Smooth muscle cell of bladder (primary cell): ENCODE results near the gene RPL27. TPM values are rescaled to one million over a fixed set of nuclear protein-coding genes. Genes with fewer than 3 reads are reported as not detected.

Experiments
- total RNA-seq: library from RNA; depleted of rRNA; stranded (reverse); fragments of >200 nt; gene quantifications from 2 replicates; pipeline ENCODE4 v1.2.3, GENCODE V29; 2014

Gene RPL27
- 1,624 and 1,964 TPM in 2 replicates for total RNA-seq

DNA sequence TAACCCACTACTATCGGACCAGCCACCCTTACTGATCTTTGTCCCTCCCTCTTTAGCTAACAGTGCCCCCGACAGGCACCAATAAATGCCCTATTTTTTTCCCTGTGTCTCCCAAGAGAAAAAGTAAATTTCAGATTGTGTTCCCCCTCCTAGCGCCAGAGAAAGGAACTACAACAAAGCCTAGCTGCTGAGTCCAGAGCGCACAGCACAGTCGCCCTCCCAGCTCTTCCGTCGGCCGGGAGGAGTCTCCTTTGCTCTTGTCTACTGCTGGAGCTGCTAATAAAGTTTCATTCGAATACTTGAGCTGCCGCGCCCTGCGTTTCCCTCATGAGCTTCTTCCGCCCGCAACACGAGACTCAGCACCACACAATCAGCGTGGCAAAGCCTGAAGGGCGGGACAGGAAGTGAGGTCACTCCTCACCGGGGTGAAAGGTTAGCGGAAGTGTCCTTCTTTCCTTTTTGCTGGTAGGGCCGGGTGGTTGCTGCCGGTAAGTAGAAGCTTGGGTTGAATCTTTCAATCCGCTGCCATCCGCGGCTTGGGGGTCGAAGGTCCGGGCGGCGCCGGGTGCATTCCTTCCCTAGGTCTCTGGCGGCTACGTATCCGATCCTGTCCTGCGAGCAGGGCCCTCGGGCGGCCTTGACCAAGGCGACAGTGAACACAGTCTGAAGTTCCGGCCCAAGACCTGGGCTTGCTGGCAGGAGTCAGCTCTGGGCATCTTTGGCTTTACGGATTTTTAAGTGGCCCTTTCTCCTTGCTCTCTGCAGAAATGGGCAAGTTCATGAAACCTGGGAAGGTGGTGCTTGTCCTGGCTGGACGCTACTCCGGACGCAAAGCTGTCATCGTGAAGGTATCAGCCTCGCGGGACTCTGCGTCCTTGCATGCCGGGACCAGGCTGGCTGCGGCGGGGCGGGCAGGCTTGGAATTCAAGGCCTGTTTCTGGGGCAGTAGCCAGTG, at the start of gene RPL27:
Gene RPL27, plus strand, starts transcription at position 436 of the 955 bp plus-strand sequence. Its CDS starts 332 bp downstream, at position 768.

DNA sequence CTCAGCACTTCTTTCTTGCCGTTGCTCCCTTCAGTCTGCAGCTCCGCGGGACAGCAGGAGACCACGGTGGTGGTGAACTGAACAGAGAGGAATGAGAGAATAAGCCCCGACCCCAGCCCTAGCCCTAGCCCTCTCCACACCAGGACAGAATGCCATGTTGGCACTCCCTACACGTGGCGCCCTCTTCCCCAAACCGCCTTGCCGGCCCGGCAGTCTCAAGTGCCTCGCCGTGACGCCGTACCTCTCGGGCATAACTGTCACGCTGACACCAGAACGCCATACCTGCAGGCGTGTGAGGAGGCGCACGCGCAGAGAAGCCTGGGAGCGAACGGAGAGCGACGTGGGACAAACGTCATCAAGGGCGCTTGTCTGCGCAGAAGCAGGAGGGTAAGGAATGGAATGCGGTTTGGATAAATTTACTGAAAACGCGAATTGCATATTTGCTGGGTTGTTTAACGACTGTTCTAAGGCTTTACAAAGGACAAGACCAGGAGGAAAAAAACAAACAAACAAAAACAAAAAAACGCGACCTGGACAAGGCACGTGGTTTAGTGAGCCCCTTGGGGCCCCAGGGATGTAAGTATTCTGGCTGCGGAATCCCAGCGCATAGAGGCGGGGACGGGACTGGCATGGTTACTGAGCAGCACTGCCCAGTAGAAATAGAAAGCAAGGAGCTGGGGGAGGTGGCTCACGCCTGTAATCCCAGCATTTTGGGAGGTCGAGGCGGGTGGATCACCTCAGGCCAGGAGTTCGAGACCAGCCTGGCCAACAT, 33.9 kb upstream of the RPL27 start, which contains the start of gene AARSD1:
Gene AARSD1, minus strand, starts transcription at position 294 of the 772 bp plus-strand sequence. Its CDS starts 14 bp downstream, at position 280.

DNA sequence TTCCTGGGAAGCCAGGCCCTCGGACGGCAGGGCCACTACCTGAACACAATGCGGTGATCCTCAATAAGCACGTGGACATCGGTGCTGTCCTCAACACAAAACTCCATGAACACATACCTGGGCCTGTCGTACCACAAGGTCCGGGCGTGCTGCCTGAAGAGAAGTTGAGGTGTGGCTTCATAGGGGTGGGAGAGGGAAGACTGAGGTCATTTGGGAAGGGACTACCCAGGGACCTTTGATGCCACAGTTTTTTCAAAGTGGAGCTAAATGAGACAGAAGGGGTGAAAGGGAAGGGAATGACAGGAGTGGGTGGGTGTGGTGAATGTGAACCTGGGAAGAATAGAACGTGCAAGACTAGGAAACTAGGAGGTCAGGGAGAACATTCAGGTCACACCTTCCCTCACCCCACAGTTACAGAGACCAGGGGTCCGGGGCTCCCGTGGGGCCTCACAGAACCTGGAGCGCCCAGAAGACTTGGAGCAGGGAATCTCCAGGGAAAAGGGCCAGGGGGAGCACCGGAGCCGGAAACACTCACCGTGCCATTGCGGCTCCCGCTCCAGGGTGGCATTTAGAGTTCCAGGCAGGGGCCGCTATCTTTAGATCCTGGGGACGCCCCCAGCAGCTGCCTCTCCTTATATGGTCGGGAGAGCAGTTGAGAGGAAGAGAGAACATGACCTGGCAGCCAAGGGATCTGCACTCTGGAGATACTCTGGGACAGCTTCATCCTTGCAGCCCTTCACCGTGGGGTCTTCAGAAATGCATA, 18.5 kb upstream of the RPL27 start, which contains the start of gene PTGES3L:
Gene PTGES3L, minus strand, starts transcription at position 570 of the 763 bp plus-strand sequence. Its CDS starts 27 bp downstream, at position 543.

DNA sequence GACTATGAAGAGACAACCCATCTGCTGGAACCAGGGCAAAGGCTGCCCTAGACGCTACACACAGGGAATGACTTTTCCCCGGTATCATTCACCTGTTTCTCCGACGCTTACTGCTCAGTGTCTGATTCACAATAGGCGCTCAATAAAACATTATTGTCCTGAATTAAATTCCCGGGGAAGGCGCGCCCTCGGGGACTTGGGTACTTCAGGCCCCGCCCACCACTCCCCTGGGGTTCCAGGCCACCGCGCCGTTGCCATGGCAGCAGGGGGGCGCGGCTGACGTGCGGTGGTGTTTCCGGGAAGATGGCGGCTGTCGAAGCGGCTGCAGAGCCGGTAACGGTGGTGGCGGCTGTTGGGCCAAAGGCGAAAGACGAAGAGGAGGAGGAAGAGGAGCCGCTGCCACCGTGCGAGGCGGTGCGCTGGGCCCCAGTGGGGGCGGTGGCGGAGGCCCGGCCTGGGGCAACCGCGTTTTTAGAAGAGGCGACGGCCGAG, 17.9 kb upstream of the RPL27 start, which contains the start of gene RUNDC1:
Gene RUNDC1, plus strand, starts transcription at position 292 of the 492 bp plus-strand sequence. Its CDS starts 12 bp downstream, at position 304.

DNA sequence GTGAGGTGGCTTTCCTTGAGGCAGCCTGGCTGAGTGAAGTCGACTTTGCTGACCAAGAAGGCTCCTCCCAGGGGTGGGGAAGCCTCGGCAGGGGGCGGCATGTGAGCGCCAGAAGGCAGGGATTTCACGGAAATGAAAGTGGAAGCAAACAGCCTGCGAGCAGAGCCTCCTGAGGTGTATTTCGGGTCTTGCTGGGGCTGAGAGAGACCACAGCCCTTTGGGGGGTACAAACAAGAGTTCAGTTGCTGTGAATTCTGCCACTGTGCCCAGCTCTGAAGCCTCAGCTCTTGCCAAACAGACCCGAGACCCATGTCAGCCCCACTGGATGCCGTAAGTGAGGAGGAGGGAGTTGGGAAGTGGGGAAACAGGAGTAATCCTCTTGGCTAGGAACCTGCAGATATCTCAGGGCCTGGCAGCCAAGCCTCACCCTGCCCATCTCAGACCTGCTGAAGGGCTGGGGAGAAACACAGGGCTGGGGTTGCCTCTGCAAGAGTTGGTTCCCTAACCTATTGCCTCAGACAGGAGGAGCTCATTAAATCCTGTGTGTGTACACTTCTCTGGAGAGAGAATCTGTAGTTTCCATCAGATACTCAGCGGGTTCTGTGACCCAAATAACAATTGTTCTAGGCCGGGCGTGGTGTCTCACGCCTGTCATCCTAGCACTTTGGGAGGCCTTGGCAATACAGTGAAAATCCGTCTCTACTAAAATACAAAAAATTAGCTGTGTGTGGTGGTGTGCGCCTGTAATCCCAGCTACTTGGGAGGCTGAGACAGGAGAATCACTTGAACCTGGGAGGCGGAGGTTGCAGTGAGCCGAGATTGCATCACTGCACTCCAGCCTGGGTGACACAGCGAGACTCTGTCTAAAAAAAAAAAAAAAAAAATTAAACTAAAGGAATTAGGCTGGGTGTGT, 8.7 kb downstream of the RPL27 start, which contains the start of gene IFI35:
Gene IFI35, plus strand, starts transcription at position 146 of the 913 bp plus-strand sequence. Its CDS starts 164 bp downstream, at position 310.

DNA sequence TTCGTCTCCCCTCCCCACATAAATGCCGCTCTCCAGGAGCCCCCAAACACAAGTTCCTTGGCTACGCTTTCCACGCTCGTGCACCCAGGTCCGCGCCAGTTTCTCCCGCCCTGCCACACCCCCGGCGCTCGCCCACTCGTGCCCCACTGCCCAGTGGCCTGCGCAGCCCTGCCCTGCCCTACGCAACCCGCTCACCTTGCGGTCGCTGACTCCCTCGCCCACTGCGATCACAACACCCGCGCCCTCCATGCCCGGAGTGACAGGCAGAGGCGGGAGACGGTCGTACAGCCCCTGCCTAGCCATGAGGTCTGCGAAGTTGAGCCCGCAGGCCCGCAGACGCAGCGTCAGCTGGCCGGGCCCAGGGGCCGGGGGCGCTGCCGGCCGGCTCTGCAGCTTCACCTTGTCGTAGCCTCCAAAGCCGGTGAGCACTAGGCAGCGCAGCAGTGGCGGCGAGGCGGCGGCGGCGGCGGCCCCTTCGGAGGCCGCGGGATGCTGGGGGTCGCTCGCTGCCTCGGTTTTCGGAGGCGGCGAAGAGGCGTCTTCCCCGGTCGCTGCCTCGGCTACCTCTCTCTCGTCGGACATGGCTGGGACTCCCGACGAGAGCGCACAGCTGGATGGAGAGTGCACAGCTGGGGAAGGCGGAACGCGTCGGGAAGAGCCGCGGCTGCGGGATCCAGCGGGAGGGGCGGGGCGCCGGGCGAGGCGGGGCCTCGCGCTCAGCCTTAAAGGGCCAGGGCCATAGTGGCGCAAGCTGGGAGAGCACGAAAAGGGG, 23.7 kb downstream of the RPL27 start, which contains the start of gene VAT1:
Gene VAT1, minus strand, starts transcription at position 645 of the 772 bp plus-strand sequence. Its CDS starts 63 bp downstream, at position 582.

DNA sequence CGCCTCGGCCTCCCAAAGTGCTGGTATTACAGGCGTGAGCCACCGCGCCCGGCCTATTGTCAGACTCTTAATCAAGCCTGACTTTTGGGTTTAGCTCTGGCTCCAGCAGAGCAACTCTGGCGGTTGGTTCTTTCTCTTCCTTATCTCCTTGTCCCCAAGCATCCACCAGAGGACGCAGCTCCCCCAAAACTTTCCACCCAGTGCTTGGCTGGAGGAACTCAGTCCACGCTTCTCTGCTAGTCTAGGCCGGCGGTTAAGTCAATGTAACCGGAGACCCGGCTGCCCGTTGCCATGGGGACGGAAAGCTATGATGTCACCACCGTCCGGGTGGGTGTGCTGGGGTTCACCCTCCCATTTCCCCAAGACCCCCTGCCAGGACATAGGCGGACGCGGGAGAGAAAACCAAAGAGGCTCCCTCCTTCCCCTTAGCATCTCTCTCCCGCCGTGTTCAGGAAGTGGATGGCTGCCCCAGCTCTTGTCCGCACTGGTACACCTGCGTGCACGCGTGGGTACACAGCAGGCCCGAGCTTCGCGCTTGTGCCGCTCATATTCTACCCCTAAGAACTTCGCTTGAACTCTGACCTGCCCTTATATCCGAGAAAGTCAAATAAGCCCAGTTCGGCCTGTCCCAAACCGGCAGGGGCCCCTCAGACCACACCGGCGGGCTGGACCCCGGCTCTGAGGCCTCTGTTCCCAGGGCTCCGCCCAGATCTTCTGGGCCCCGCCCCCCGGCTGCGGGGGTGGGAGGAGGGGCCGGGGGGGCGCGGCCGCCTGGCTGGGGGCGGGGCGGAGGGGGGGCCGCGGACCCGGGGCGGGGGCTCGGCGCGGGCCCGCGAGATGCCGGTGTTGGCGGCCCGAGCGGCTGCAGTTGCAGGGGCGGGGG, 26.4 kb downstream of the RPL27 start, which contains the start of gene RND2:
Gene RND2, plus strand, starts transcription at position 825 of the 883 bp plus-strand sequence. CDS start 117 bp downstream, outside the sequence.

Other genes with a start within 250 kb of the RPL27 start
- 0.09 and 0.14 TPM in 2 replicates for gene RAMP2, start 237.2 kb upstream of the RPL27 start, total RNA-seq
- 55.7 and 57.5 TPM in 2 replicates for gene VPS25, start 225.0 kb upstream of the RPL27 start, total RNA-seq
- 0.28 and 1.7 TPM in 2 replicates for gene WNK4, start 217.8 kb upstream of the RPL27 start, total RNA-seq
- 67.3 and 76.7 TPM in 2 replicates for gene COA3, start 199.7 kb upstream of the RPL27 start, total RNA-seq
- gene CNTD1, start 199.6 kb upstream of the RPL27 start, total RNA-seq: 0.09 and 0.14 TPM in 2 replicates
- gene BECN1, start 174.1 kb upstream of the RPL27 start, total RNA-seq: 155 and 158 TPM in 2 replicates
- 44.8 and 57.7 TPM in 2 replicates for gene PSME3, start 165.0 kb upstream of the RPL27 start, total RNA-seq
- 0.28 and 0.37 TPM in 2 replicates for gene AOC2, start 153.8 kb upstream of the RPL27 start, total RNA-seq
- gene AOC3, start 147.2 kb upstream of the RPL27 start, total RNA-seq: 1.6 and 1.8 TPM in 2 replicates
- gene G6PC1, start 97.6 kb upstream of the RPL27 start, total RNA-seq: not detected in 2 replicates
- gene AARSD1, start 34.0 kb upstream of the RPL27 start, total RNA-seq: 21.2 and 31.6 TPM in 2 replicates
- 0.09 and 0.14 TPM in 2 replicates for gene PTGES3L, start 18.3 kb upstream of the RPL27 start, total RNA-seq
- gene RUNDC1, start 17.9 kb upstream of the RPL27 start, total RNA-seq: 6.3 and 10.1 TPM in 2 replicates
- gene IFI35, start 8.4 kb downstream of the RPL27 start, total RNA-seq: 30.1 and 32.9 TPM in 2 replicates
- gene VAT1, start 24.0 kb downstream of the RPL27 start, total RNA-seq: 230 and 338 TPM in 2 replicates
- 0.92 and 1.00 TPM in 2 replicates for gene RND2, start 26.8 kb downstream of the RPL27 start, total RNA-seq
- gene BRCA1, start 126.9 kb downstream of the RPL27 start, total RNA-seq: 5.1 and 7.3 TPM in 2 replicates
- 110 and 112 TPM in 2 replicates for gene NBR1, start 172.8 kb downstream of the RPL27 start, total RNA-seq
- gene TMEM106A, start 213.5 kb downstream of the RPL27 start, total RNA-seq: 1.1 and 1.7 TPM in 2 replicates
- gene CCDC200, start 230.2 kb downstream of the RPL27 start, total RNA-seq: not detected in 2 replicates
- gene RNU2-1, start 235.6 kb downstream of the RPL27 start, total RNA-seq: not detected in 2 replicates